Thoracic aorta (tissue), 2 donors: ENCODE data around the gene MON2. TPM values are rescaled to one million over a fixed set of nuclear protein-coding genes. Genes with fewer than 3 reads are reported as not detected.

ENCODE experiments used
- ATAC-seq: fragments of 150-250 bp; one replicate; pipeline ENCODE4 v1.8.0; 2017; ENCODE audit warnings: low read depth; ENCODE audit not compliant: insufficient number of reproducible peaks, low FRiP score
- DNase-seq: peaks from one replicate; pipeline ENCODE4 v3.0.0-alpha.2; 2020; ENCODE audit warnings: low spot score
- H3K27ac ChIP-seq, 2 donors: fragments of 200-600 bp; sonication (generic); 1 replicate in 1 of 2; 2 replicates in 1 of 2; pipeline ENCODE4 v1.5.1; 2016; ENCODE audit warnings: mild to moderate bottlenecking in 2 of 2, moderate library complexity in 2 of 2
- H3K27me3 ChIP-seq: fragments of 200-600 bp; sonication (generic); replicated peaks from 2 replicates; pipeline ENCODE4 v1.6.0; 2016; ENCODE audit warnings: mild to moderate bottlenecking; ENCODE audit not compliant: insufficient read depth
- H3K36me3 ChIP-seq: fragments of 200-600 bp; sonication (generic); one replicate; pipeline ENCODE4 v1.5.1; 2016
- H3K4me1 ChIP-seq, 2 donors: fragments of 200-600 bp; sonication (generic); 1 replicate in 1 of 2; 2 replicates in 1 of 2; pipeline versions ENCODE4 v1.5.1 to v1.6.0; 2016; ENCODE audit warnings: low read depth in 2 of 2, mild to moderate bottlenecking in 1 of 2; ENCODE audit not compliant: control insufficient read depth in 1 of 2
- H3K4me3 ChIP-seq: fragments of 200-600 bp; sonication (generic); 2 replicates; pipeline ENCODE4 v1.5.1; 2016; ENCODE audit warnings: mild to moderate bottlenecking
- H3K9me3 ChIP-seq: fragments of 200-600 bp; sonication (generic); 2 replicates; pipeline ENCODE4 v1.5.1; 2016
- total RNA-seq, 2 donors: library from RNA; depleted of rRNA; stranded (reverse); fragments of >200 nt; gene quantifications; one replicate each; pipeline versions ENCODE4 v1.1.0 to v1.2.3, GENCODE V29; 2016
- TF ChIP-seq, protein P1 (sequence below): fragments of 200-600 bp; sonication (generic); IDR thresholded peaks from one replicate; pipeline ENCODE4 v1.5.1; 2019; ENCODE audit warnings: antibody characterized with exemption

The MON2 gene
- total RNA-seq, 2 donors from 2014 or later = 73.0 to 154 TPM

DNA sequence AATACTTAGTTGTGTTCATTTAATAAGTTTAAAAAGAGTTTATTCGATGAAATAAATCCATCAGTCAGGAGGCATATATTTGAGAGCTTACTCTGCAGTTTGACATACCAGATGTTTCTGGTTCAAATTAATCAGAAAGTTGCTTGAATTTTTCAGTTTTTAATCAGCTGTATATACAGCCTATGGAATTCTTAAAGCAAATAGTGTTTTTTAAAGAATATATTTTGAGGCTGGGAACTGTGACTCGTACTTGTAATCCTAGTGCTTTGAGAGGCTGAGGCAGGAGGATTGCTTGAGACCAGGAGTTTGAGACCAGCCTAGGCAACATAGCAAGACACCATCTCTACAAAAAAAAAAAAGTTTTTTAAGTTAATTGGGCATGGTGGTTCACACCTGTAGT, 112.1 kb downstream of the MON2 start:
- Histone ChIP-seq H3K4me1 (peaks cover 14% of the 10 kb centered on the region in 2 donors), H3K36me3 (peaks cover 7% of the 10 kb centered on the region), H3K4me3 (no peak overlapping the region), H3K9me3 (no peaks in the 10 kb centered on the region), H3K27ac (no peak overlapping the region), H3K27me3 (no peaks in the 10 kb centered on the region)
- TF ChIP-seq, protein P1, sequence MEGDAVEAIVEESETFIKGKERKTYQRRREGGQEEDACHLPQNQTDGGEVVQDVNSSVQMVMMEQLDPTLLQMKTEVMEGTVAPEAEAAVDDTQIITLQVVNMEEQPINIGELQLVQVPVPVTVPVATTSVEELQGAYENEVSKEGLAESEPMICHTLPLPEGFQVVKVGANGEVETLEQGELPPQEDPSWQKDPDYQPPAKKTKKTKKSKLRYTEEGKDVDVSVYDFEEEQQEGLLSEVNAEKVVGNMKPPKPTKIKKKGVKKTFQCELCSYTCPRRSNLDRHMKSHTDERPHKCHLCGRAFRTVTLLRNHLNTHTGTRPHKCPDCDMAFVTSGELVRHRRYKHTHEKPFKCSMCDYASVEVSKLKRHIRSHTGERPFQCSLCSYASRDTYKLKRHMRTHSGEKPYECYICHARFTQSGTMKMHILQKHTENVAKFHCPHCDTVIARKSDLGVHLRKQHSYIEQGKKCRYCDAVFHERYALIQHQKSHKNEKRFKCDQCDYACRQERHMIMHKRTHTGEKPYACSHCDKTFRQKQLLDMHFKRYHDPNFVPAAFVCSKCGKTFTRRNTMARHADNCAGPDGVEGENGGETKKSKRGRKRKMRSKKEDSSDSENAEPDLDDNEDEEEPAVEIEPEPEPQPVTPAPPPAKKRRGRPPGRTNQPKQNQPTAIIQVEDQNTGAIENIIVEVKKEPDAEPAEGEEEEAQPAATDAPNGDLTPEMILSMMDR = no peak
- DNase-seq = no peak
- ATAC-seq = no peak

DNA sequence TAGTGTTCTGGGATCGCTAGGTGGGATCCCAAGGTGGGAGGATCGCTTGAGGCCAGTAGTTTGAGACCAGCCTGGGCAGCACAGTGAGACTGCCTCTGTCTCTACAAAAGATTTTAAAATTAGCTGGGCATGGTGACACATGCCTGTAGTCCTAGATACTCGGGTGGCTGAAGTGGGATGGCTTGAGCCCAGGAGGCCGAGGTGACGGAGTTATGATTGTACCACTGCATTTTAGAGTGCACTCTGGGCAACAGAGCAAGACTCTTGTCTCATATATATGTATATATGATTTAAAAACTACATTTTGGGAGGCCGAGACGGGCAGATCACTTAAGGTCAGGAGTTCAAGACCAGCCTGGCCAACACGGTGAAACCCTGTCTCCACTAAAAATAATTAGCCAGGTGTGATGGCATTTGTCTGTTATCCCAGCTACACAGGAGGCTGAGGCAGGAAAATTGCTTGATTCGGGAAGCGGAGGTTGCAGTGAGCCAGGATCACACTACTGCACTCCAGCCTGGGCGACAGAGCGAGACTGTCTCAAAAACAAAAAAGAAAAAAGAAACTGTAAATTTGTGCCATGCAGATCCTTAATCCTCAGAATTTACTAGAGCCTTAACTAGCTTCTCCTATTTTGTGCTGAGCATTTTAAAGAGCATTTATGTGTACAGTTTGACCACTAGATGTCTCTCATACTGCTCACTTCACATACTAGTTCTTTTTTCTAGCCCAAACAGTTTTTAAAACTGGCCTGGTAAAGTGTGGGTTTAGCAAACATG, 114.8 kb downstream of the MON2 start:
- no peak overlapping the region for H3K27ac ChIP-seq
- no peaks in the 10 kb centered on the region for H3K9me3 ChIP-seq
- peaks cover 10% of the 10 kb centered on the region for H3K36me3 ChIP-seq
- no peak overlapping the region for H3K4me3 ChIP-seq
- ATAC-seq = no peak
- DNase-seq = no peak
- H3K4me1 ChIP-seq = peaks cover 0 to 3% of the 10 kb centered on the region in 2 donors
- TF ChIP-seq, protein P1 = peak; percentile 69
- no peaks in the 10 kb centered on the region for H3K27me3 ChIP-seq

DNA sequence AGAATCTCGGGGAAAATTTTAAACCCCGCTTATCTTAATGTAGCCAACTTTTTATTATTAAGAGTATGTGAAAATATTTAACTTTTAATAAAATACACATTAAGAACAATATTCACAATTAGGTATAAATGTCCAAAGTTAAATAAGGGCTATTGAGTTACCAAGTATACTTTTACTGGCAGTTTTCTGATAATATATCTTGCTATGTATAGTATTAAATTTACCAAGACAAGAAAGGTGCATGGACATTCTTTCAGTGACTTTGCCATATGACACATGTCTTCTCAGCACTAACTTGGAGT, 115.4 kb downstream of the MON2 start:
- TF ChIP-seq, protein P1 = no peak
- Histone ChIP-seq H3K27me3 (no peaks in the 10 kb centered on the region), H3K9me3 (no peaks in the 10 kb centered on the region), H3K36me3 (peaks cover 10% of the 10 kb centered on the region), H3K4me1 (peaks cover 0 to 3% of the 10 kb centered on the region in 2 donors), H3K27ac (no peak overlapping the region), H3K4me3 (no peak overlapping the region)
- DNase-seq (no peak), ATAC-seq (no peak)

DNA sequence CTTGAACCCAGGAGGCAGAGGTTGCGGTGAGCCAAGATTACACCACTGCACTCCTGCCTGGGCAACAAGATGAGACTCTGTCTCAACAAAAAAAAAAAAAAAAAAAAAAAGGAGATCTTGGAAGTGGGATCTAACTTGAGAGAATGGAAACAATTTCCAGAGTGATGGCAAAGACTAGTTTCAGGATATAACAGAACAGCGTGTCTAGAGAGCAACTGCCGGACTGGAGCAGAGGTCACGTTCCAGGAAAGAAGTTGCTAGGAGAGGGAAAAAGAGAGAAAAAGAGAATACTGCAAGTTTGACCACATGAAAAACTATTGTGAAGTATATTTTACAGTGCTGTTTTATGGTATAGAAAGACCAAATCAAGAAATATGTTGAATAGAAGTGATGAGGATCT, 118.0 kb downstream of the MON2 start:
- Histone ChIP-seq H3K27ac (no peak overlapping the region), H3K9me3 (no peaks in the 10 kb centered on the region), H3K27me3 (no peaks in the 10 kb centered on the region), H3K4me1 (peaks cover 0 to 3% of the 10 kb centered on the region in 2 donors), H3K4me3 (no peak overlapping the region), H3K36me3 (peaks cover 10% of the 10 kb centered on the region)
- ATAC-seq = no peak
- TF ChIP-seq, protein P1 = no peak
- DNase-seq = no peak

DNA sequence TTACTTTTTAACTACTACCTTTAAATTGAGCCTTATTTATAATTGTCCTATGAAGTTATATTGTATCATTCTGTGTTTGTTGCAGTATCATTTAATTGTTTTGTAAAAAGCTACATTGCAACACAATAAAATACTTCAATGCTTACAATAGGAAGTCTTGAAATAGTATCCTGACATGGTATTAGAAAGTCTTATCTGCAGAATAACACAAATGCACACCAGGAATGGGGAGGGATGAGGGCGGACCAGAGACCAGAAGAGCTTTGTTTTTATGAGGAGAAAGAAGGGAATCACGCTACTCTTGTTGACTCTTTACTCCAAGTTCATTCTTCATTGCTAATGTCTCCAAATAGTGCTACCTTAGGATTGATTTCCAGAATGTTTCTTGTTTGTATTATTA, 120.2 kb downstream of the MON2 start:
- no peak for ATAC-seq

More for the DNA sequence above, 120.2 kb downstream of the MON2 start:
- TF ChIP-seq, protein P1 = no peak
- Histone ChIP-seq H3K4me3 (no peak overlapping the region), H3K27me3 (no peaks in the 10 kb centered on the region), H3K4me1 (peaks cover 0 to 3% of the 10 kb centered on the region in 2 donors), H3K9me3 (no peaks in the 10 kb centered on the region), H3K36me3 (peaks cover 14% of the 10 kb centered on the region), H3K27ac (no peak overlapping the region)
- DNase-seq = no peak
